Renal cortex interstitium (tissue), 11 donors: ENCODE results near the gene ACOXL. TPM values are rescaled to one million over a fixed set of nuclear protein-coding genes. Genes with fewer than 3 reads are reported as not detected.
"Not testable (repeated sequence)": the region's sequence is repeated elsewhere in the genome, so short reads cannot be mapped to it uniquely, and the experiment has no call there.

Experiments
- DNase-seq, 11 donors: peaks; one replicate each; pipeline ENCODE4 v3.0.0-alpha.2; 2013; ENCODE audit warnings: low read depth in 9 of 11, low spot score in 4 of 11; ENCODE audit errors: extremely low read depth in 1 of 11
- polyA plus RNA-seq, 3 donors: library from polyadenylated mRNA; unstranded; fragments of 120-200 nt; gene quantifications; one replicate each; pipeline ENCODE4 v1.2.1, GENCODE V29; 2013; ENCODE audit not compliant: insufficient read length in 3 of 3

Gene ACOXL
- polyA plus RNA-seq, 3 donors: 0.69 to 0.83 (median 0.73) TPM

- no peak for DNase-seq
These were observed 106.4 kb downstream of the ACOXL start for GRCh38 chr2:110838657-110839384.

DNA sequence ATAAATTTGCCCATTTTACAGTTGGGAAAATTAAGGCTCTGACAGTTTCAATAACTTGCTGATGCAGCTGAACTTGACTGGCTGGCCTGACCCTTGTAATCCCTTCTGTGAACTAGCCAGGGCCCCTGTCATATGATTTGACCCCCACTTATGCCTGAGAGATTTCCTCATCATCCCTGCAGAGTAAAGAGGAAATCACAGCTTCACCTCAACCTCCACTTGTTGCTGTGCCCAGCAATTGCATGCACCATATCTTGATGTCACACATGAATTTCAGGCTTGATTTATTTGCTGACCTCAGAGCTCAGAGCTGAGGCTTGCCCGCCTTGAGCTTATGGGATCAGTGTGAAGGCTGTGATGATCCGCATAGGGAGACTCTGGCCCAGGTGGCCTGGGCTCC lies 108.1 kb downstream of the ACOXL start:
- no peak for DNase-seq

- no peak for DNase-seq
These were observed 109.7 kb downstream of the ACOXL start for GRCh38 chr2:110842048-110842447.

DNA sequence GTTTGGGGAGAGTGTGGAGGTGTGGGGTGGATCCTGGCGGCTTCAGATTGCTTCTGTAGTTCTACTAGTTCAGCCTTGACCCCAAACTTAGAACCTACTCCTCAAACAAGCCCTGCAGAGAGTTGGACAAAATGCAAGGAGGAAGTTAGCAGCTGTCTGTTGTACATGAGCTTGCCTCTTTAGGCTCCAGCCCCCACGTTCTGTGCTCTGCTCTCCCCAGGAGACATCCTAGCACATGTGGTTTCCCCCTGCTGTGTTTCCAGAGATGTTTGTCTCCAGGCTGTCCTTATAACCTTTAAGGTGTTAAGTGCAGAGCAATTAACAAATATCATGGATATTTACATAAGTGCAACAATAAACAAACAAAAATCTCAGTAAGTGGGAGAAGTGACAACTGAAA lies 111.1 kb downstream of the ACOXL start:
- no peak for DNase-seq

DNA sequence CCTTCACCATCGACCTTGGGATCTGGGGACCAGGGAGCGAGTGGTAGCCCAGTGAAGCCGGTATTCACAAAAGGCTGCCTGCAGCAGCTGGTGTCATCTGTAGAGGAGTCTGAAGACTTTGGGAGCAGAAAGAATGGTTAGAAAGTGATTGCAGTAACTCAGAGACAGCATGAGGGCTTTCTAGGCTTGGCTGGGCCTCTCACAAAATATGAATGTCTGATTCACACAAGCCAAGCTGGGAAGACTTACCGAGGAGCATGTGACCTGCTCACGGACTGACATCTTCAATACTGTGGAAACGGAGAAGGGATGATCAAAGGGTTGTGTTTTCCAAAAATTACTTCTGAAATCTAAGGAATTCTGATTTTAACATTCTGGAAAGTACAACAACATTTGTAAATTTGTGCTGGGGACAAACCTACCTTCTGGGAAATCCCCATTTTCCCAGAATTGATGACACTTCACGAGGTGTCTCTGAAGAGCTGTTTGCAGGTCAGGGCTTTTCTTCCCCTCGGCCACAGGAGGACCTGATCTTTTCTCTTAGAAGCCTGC lies 111.7 kb downstream of the ACOXL start:
- no peak for DNase-seq

DNA sequence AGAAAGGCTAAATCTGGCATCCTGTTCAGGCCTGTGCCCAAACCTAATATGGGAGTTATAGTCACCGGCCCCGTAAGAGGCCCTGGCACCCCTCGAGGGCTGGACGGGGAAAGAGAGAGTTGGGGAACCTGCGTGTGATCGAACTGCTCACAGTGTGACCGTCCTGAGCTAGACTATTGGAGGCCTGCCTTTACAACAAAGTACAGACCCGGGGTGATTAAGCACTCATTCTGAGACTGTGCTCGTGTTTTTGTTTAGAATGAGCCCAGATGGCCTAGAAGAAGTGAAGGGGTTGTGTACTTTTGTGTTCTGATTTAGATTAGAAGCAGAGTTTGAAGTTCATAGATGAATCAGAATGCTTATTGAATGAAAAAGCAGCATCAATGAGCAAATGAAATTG lies 115.3 kb downstream of the ACOXL start:
- no peak for DNase-seq

DNA sequence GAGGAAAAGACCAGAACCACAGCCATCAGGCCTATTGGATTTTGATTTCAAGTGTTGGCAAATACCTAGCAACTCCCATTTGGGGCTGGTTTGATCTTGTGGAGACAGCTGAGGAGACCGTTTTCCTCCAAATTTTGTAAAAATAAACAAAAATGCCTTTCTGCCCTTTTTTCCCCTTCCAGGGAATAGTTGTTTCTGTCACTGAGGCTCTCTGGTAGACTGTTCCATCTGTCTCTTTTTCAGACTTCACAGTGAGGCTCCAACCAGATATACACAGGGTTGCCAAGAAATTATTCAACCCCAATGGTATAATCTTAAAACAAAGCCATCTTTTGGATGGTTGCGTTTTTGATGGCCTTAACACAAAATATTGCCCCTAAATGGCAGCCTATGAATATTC lies 115.7 kb downstream of the ACOXL start:
- no peak for DNase-seq

- DNase-seq: no peak
These were observed 116.2 kb downstream of the ACOXL start for GRCh38 chr2:110848519-110849030.

DNA sequence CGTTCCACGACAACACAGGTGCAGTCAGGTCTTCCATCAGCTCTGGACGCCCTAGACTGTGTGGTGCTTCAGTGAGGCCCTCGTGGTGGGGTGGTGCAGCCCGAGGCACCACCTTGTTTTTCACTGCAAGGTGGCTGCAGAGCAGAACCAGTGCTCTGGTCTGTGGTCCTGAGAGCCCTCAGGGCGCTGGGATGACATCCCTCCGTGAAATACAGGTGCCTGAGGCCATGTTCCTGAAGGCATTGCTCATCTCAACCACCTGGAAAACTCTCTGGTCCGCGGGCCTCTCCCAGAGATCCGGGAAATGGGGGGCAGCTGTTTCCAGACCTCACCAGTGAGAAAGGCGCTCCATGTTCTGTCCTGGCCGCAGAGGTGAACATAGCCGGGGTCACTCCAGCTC lies 119.2 kb downstream of the ACOXL start:
- DNase-seq: no peak

- no peak for DNase-seq
These were observed 119.7 kb downstream of the ACOXL start for GRCh38 chr2:110852051-110852450.

- no peak for DNase-seq
These were observed 120.3 kb downstream of the ACOXL start for GRCh38 chr2:110852541-110853263.

GRCh38 chr2:110853516-110853915 lies 121.1 kb downstream of the ACOXL start:
- no peak for DNase-seq

DNA sequence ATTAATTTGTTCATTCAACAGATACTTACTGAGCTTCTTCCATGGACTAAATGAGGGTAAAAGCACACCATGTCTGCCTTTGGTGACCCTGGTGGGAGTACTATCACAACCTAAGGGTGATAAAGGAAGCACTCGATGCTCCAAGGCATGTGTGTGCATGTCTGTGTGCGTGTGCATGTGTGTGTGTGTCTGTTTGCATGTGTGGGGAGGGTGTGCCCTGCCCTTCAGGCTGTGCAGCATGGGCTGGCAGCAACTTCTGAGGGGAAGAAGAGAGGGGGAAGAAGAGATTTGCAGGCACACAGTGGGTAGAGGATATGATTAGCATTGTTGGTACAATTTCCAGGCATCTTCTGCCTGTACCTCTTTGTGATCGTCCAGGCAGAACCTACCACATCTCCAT lies 121.6 kb downstream of the ACOXL start:
- no peak for DNase-seq

DNA sequence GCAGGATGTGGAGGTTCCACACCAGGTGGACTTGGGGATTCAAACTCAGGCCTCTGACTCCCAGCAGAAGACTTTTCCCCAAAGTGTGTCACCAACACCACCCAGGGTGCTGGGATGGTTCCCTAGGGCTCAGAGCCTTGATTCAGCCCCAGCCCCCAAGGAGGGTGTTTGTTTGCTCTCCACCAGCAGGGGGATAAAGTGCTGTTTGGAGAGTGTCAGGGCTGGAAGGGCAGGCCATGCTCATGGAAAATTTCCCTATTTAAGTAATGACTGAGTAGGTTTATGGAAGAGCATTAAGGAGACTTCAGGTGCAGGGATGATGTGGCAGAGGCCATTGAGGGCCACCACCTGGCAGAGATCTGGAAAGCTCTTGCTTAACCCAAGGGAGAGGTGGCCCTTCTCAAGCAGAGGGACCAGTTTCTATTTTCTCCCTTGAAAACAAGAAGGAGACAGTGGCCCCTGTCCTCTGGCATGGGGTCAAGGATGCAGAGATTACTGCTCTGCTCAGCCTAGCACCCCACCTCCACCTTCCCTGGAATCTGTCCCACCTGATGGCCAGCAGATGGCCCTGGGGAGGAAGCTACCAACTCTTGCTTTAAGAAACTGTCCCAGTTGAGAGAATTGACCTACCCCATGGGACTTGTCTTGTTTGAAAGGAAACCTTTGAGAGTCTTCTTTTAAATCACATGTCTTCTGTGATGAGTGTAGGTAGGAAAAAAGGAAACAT lies 122.1 kb downstream of the ACOXL start:
- no peak for DNase-seq

DNA sequence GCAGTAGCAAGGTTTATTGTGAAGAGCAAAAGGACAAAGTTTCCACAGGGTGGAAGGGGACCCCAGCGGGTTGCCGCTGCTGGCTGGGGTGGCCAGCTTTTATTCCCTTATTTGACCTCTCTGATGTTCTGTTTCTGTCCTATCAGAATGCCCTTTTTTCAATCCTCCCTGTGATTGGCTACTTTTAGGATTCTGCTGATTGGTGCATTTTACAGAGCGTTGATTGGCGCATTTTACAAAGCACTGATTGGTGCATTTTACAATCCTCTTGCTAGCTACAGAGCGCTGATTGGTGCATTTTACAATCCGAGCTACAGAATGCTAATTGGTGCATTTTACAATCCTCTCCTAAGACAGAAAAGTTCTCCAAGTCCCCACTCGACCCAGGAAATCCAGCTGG lies 123.5 kb downstream of the ACOXL start:
- DNase-seq: not testable (repeated sequence)

DNA sequence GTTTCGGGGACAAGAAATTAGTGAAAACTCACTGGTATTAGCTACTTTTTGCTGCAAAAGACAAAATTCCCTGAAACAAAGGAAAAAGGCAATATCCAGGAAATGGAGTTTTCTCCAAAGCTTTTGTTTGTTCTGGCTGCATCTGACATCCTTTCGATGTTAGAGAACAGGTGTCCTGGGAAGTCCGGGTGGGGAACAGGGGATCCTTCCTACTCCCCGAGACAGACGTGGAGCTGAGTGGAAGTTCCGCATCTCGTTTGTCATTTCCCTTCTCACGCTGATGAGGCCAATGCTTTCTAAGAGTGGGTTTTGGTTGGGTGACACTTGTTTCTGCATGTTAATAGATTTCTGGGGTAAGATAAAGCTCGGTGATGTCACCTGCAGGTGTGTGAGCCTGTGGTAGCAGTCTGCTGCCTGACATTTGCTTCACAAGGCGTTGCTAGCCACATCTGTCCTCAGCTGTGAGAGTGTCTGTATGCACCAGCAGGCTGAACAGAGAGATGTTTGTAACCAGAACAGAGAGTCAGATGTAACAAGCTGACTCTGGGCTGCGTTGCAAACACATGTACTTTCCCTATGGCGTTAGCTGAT lies 125.9 kb downstream of the ACOXL start:
- no peak for DNase-seq

GRCh38 chr2:110858993-110859701 lies 126.8 kb downstream of the ACOXL start:
- no peak for DNase-seq

GRCh38 chr2:110860630-110861029 lies 128.3 kb downstream of the ACOXL start:
- no peak for DNase-seq
